K562 (cell line): Measurements from ENCODE around the gene ZKSCAN7.
"Not testable (repeated sequence)": the region's sequence is repeated elsewhere in the genome, so short reads cannot be mapped to it uniquely, and the experiment has no call there.

ENCODE experiments used
- EP300 ChIP-seq: IDR thresholded peaks from 2 replicates; pipeline ENCODE4 v1.6.1; 2012; ENCODE audit warnings: low read length, improper control_type of control experiment
- KDM5B ChIP-seq: fragments of 200-600 bp; sonication (generic); IDR thresholded peaks from 2 replicates; pipeline ENCODE4 v1.6.1; 2012; ENCODE audit warnings: low read depth, mild to moderate bottlenecking, moderate library complexity, low read length, control low read depth, inconsistent platforms; ENCODE audit not compliant: insufficient replicate concordance
- MXI1 ChIP-seq: IDR thresholded peaks from 2 replicates; pipeline ENCODE4 v1.6.1; 2011; ENCODE audit warnings: low read depth, mild to moderate bottlenecking, improper control_type of control experiment, low read length
- NFXL1 ChIP-seq: fragments of 450-650 bp; formaldehyde crosslinking; IDR thresholded peaks from 2 replicates; pipeline ENCODE4 v1.4.0; 2021; ENCODE audit warnings: mild to moderate bottlenecking
- NR2C2 ChIP-seq, 2 experiments: fragments of 200-800 bp in 1 of 2; sonication (Bioruptor generic) in 1 of 2; sonication (generic) in 1 of 2; formaldehyde crosslinking in 1 of 2; IDR thresholded peaks; 2 replicates each; pipeline versions ENCODE4 v1.6.1 to v1.8.0; 2016 to 2022; ENCODE audit warnings: mild to moderate bottlenecking in 1 of 2, missing compliant biosample characterization in 1 of 2, missing genetic modification characterization in 1 of 2, missing genetic modification reagents in 1 of 2
- POLR2A ChIP-seq: fragments of 450-650 bp; conservative IDR thresholded peaks from 2 replicates; pipeline ENCODE4 v1.6.1; 2016
- REST ChIP-seq, 2 experiments: fragments of 450-650 bp; formaldehyde crosslinking in 1 of 2; IDR thresholded peaks; 2 replicates each; pipeline versions ENCODE4 v1.4.0 to v1.6.1; 2014 to 2020; ENCODE audit warnings: mild to moderate bottlenecking in 2 of 2, borderline replicate concordance in 1 of 2, low read depth in 1 of 2
- SMARCB1 ChIP-seq: IDR thresholded peaks from 2 replicates; pipeline ENCODE4 v1.6.1; 2011; ENCODE audit warnings: improper control_type of control experiment, low read depth; ENCODE audit not compliant: insufficient read length
- THAP12 ChIP-seq: fragments of 250-450 bp; sonication (Bioruptor Pico); IDR thresholded peaks from 2 replicates; pipeline ENCODE4 v1.9.0; 2021; ENCODE audit warnings: mild to moderate bottlenecking, inconsistent platforms
- USF1 ChIP-seq: sonication (generic); formaldehyde crosslinking; IDR thresholded peaks from 2 replicates; pipeline ENCODE4 v1.9.0; 2022; ENCODE audit warnings: mild to moderate bottlenecking, missing genetic modification reagents
- ZKSCAN8 ChIP-seq: fragments of 200-800 bp; sonication (Bioruptor generic); IDR thresholded peaks from 2 replicates; pipeline ENCODE4 v1.6.1; 2016; ENCODE audit warnings: missing genetic modification characterization, missing compliant biosample characterization
- TF ChIP-seq, protein P1 (sequence below), 3 experiments: IDR thresholded peaks in 2 of 3; conservative IDR thresholded peaks in 1 of 3; 2 replicates each; pipeline ENCODE4 v1.5.1; 2011 to 2012; ENCODE audit warnings: low read length in 3 of 3, mild to moderate bottlenecking in 3 of 3, control low read depth in 2 of 3, improper control_type of control experiment in 1 of 3, inconsistent platforms in 1 of 3, low read depth in 1 of 3, mixed read lengths in 1 of 3, moderate library complexity in 1 of 3; ENCODE audit not compliant: insufficient read depth in 2 of 3
- TF ChIP-seq, protein P2 (sequence below): fragments of 250-450 bp; sonication (Bioruptor Pico); IDR thresholded peaks from 2 replicates; pipeline ENCODE4 v1.8.0; 2022; ENCODE audit warnings: inconsistent platforms, mild to moderate bottlenecking, moderate library complexity, borderline replicate concordance

- TF ChIP-seq NFXL1 (CRISPR knock-in tag); MXI1; THAP12 (CRISPR knock-in tag); KDM5B; EP300; ZKSCAN8 (CRISPR knock-in tag); SMARCB1; NR2C2 (CRISPR knock-in tag; IDR thresholded peaks at IDR 0.05); NR2C2 (tag; IDR thresholded peaks at IDR 0.05); USF1; REST (IDR thresholded peaks at IDR 0.05; ENCODE audit: borderline replicate concordance); REST (CRISPR knock-in tag; IDR thresholded peaks at IDR 0.05; ENCODE audit: low read depth); POLR2A: not testable (repeated sequence)
- TF ChIP-seq, protein P1, sequence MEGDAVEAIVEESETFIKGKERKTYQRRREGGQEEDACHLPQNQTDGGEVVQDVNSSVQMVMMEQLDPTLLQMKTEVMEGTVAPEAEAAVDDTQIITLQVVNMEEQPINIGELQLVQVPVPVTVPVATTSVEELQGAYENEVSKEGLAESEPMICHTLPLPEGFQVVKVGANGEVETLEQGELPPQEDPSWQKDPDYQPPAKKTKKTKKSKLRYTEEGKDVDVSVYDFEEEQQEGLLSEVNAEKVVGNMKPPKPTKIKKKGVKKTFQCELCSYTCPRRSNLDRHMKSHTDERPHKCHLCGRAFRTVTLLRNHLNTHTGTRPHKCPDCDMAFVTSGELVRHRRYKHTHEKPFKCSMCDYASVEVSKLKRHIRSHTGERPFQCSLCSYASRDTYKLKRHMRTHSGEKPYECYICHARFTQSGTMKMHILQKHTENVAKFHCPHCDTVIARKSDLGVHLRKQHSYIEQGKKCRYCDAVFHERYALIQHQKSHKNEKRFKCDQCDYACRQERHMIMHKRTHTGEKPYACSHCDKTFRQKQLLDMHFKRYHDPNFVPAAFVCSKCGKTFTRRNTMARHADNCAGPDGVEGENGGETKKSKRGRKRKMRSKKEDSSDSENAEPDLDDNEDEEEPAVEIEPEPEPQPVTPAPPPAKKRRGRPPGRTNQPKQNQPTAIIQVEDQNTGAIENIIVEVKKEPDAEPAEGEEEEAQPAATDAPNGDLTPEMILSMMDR (IDR thresholded peaks at IDR 0.05 in 2 of 3, conservative IDR thresholded peaks at IDR 0.05 in 1 of 3; ENCODE audit: insufficient read depth in 2 of 3, low read depth in 1 of 3, low read length in 3 of 3), result not testable (repeated sequence)
- TF ChIP-seq, protein P2, sequence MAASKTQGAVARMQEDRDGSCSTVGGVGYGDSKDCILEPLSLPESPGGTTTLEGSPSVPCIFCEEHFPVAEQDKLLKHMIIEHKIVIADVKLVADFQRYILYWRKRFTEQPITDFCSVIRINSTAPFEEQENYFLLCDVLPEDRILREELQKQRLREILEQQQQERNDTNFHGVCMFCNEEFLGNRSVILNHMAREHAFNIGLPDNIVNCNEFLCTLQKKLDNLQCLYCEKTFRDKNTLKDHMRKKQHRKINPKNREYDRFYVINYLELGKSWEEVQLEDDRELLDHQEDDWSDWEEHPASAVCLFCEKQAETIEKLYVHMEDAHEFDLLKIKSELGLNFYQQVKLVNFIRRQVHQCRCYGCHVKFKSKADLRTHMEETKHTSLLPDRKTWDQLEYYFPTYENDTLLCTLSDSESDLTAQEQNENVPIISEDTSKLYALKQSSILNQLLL, result not testable (repeated sequence)
Observed at GRCh38 chr3:44578316-44578715, 23.3 kb downstream of the ZKSCAN7 start.
